NCI-H2171 treated with DMSO at 0.1 percent for 48 hours (cell line): Measurements from ENCODE around the gene B3GNT5.

Experiments
- DNase-seq: peaks from one replicate; lab custom pipeline; 2025; lab: John Stamatoyannopoulos, UW

B3GNT5 gene, protein sequence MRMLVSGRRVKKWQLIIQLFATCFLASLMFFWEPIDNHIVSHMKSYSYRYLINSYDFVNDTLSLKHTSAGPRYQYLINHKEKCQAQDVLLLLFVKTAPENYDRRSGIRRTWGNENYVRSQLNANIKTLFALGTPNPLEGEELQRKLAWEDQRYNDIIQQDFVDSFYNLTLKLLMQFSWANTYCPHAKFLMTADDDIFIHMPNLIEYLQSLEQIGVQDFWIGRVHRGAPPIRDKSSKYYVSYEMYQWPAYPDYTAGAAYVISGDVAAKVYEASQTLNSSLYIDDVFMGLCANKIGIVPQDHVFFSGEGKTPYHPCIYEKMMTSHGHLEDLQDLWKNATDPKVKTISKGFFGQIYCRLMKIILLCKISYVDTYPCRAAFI

DNA sequence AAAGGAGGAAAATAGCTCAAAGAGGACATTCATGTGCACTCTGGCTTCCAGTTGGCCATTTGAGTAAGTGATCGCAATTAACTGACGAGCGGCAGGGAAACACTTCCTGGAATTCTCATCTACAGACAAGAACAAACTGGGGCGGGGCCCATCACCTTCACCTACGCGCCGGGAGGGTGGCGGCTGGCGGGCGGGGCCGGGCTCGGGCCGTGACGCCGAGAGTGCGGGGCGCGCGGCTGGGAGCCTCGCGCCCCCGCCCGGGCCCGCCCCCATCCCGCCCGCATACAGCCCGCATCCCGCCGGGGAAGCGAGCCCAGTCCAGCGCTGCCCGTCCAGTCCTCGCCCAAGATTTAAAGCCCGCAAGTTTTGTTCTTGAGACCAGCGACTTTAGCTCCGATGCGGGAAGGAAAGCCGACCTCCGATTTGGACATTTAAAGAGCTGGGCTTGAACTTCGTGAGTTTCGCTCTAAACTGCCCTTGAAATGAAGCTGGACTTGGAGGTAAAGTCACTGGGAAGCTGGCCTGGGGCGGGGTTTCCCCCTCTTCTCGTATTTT is at the start of gene B3GNT5:
B3GNT5 (plus strand) TSS at position 281 of the 555 bp plus-strand sequence. CDS start 16,546 bp downstream, outside the sequence.
- peak; percentile 26 for DNase-seq

DNA sequence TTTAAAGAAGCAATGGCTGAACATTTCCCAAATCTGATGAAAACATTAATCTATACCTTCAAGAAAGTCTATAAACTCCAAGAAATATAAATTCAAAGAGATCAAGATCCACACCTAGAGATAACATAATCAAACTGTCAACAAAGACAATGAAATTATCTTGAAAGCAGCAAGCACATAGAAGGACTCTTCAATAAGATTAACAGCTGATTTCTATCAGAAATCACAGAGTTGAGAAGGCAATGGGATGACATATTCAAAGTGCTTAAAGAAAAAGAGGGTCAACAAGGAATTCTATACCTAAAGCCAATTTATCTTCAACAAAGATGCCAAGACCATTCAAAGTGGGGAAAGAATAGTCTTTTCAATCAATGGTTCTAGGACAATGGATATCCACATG is 49.4 kb upstream of the B3GNT5 start:
- no peak for DNase-seq

DNA sequence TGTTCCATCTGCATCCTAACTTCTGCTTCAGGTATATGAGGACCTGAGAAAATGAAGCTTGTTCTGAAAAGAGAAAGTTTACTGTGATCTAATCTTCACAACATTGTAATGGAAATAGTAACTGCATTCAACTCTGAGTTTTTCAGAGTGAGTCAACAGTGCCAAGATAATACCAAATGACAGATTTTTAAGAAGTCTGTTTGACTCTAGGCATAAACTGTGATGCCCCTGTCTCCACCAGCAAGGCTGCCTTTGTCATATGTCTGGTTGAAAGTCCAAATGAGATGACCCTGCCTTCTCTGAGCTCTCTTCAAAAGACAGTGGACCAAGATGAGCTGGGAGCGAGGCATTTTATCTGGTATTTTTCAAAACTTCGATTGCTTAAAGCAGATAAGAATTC is 44.8 kb upstream of the B3GNT5 start:
- DNase-seq, result no peak

DNA sequence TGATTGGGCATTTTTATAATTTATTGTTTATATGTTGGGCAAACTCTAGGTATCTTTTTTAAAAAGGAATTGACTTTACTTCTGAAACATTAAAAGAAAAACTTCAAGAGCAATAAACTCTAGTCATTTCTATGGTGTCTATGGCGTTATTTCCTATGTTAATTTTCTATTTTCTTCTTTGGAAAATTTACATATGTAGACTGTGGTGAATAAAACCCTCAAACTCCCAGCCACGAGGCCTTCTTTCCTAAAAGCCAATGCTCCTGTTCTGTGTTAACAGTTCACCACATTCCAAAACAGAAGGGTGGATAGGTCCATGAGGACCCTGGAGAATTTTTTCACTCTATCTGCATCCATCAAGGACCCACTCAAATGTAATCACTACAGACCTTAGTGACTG is 44.3 kb upstream of the B3GNT5 start:
- DNase-seq, result no peak

DNA sequence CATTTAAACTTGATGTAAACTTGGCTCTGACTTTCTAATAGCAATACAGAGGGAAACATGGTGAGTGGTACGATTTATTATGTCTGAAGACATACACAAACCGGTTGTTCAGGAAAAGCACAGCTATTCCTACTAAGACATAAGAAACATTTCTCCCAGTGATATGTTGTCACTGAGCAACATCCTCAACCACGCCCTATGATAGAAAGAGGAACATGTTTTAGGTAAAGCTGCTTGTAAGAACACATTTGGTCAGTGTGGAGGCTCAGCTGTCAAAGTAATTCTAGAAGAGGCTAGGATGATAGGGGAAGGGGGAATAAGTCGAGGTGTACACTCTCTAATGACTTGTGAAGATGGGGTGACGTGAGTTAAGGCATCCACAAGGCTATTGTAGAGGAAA is 42.7 kb upstream of the B3GNT5 start:
- DNase-seq, result no peak

DNA sequence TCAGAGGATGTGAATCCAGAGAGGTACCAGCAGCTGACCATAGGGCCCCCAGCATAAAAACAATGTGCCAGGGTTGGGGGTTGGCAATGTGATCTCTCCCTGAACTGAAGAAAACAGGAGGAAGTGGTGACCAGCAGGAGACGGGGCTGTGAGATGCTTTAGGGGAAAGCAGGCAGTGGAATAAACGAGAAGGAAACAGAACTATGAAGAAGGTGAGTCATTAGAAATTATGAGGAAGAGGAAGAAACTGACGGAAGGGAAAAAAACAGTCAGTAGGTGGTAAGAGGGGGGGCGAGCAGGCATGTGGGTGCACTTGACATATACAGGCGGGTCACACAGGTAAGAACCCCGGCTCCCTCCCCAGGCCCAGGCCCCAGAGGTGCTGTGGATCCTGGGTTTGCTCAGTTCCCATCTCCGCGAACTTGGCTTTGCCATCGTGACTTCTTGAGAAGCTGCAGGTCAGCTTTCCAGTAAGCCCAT is 42.2 kb upstream of the B3GNT5 start:
- no peak for DNase-seq

DNA sequence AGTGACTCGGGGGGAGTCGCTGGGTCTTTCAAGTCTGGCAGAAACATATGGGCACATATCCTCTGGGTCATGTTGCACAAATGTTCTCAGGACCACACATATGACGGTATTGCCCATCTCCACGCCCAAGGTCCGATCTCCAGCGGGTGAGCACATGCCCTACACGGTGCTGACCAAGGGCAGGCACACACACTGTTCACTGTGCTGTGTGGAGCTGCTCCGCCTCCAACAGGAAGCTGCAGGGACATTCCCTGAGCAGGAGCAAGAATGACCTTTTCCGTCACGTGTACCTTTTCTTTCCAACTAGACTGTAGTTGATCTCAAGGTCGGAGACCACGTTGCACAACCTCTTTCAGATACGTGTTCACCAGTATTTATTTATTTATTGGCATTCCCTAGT is 41.7 kb upstream of the B3GNT5 start:
- no peak for DNase-seq

DNA sequence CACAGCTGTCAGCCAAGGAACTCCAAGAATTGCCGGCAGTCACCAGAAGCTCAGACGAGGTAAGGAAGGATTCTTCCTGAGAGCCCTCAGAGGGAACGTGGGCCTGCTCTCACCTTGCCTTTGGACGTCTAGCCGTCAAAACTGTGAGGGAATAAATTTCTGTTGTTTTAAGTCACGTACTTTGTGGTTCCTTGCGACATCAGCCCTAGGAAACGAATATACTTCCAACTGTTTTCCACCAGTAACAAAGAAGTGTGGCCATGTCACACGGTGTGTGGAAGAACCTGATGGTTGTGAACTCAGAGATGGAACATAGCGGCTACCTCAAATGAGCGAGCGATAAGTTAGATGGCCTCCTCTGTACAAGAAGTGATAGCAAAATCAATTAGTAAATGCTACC is 41.0 kb upstream of the B3GNT5 start:
- no peak for DNase-seq

DNA sequence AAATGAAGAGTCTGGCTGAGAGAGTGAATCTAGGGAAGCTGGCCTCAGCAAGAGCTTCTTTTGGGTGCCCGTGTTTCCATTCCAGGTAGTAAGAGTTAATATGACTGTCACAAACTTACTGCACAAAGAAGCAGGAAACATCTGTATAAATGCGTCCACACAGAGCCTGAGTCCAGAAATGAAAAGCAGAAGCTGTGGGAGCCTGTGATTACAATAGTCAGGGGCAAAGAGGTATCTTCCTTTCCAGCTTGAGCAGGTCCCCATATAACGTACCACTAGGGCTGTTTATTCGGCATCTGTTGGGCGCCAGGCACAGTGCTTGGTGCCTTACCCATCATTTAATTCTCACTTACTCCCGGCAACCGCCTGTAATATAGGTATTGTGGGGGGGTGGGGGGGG is 40.5 kb upstream of the B3GNT5 start:
- no peak for DNase-seq

DNA sequence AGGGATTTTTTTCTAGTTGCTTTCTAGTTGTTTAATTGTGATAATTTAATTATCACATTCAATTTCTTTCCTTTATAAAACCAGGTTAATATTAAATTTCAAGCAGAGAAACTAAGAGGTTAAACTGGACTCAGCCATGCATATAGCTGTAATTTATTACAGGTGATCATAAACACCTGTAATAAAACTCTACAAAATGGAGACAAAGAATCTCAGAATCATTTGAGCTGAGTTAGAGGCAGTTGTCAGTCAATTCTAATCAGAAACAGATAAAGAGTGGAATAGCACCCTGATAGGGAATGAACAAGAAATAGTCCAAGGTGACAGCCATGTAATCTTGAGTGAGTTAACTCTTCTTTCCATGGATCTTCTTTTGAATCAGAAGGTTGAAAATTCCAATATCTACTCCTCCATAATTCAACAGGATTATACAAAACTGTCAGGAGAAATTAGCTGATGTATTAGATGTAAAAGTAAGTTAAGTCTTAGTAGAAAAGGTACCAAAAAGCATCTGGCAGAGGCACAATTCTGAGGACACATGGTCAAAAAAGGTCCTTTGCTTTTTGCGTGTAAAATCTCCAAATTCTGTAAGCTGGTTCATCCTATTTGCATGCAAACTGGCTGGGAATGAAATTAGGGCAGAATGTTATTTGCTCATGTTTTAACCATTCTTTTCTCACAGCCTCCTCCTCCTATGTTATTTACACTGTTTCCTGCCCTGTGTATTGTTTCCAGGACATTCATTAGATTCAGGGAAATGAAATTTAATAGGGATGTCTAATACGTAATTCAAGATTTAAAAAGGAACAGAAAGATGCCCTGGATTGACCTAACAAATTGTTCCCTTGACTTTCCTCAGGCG is 39.4 kb upstream of the B3GNT5 start:
- DNase-seq, result peak; percentile 16

DNA sequence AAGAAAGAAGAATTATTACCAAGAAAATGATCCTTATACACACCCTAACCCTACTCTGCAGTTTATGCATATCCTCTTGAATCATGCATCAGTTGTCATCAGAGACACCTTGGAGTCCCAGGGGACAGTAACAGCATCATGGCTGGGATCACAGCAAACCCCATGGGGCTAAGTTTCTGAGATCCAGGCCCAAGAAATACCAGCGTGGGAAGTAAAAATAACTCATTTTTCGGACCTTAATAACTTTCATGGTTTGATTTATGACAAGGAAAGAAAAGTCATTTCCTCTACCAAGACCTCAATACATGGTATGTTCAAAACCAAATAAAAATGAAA is 38.8 kb upstream of the B3GNT5 start:
- DNase-seq, result peak; percentile 38

DNA sequence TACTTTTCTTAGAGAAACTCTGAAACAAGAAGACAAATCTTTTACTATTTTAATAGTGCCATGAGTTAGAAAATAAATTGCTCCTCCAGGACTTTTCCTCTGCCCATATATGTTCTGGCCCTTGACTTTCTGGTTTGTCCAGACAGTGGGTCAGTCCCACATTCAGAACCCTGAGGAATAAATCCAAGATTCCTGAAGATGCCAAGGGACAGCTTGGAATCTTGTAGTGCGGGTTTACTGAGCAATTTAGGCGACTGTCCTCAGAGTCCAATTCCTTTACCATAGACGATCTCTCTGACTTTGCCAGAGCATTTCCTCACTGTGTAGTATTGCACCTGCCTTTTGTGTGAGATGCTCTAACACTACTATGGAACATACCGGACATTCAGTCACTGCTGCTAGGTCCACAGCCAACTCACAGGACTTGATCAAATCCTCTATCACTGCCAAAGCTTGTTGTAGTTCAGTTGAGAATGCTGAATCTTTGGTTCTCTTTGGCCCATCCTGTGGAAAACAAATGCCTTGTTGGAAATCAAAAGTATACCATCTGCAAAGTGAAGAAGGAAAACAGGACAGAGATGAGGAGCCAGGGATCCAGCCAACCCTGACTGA is 37.4 kb upstream of the B3GNT5 start:
- no peak for DNase-seq

DNA sequence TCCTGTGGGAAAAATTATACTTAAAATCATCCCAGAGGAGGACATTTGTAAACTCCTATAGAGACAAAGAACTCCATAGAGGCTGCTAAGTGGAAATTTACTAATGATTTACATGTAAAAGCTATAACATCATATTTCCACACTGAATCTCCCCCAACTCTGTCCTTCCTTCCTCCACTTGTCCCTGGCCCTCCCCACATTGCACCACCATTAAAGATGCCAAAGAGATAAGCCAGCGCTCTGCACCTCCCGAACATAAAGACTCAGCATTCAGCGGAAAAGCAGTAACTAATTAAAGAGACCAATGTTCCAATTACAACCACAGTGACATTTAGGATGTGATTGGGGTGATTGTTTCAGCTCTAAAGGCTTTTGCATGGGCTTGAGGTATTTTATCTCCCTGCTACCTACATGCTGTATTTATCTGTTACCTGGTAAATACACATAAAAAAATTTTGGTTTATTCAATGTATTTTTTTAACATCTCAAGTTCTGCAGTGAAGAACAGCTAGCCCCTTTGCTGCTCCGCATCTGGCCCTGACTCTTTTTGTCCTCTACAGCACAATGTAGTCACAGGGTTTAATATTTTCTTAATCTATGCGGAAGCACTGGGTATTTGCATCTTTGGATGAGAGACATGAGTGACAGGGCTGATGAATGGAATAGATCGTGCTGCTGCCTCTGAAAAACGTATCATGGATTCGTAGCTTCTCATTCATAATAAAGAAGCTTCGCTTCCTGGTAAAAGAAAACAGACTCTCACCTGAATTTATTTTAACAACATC is 35.3 kb upstream of the B3GNT5 start:
- no peak for DNase-seq

DNA sequence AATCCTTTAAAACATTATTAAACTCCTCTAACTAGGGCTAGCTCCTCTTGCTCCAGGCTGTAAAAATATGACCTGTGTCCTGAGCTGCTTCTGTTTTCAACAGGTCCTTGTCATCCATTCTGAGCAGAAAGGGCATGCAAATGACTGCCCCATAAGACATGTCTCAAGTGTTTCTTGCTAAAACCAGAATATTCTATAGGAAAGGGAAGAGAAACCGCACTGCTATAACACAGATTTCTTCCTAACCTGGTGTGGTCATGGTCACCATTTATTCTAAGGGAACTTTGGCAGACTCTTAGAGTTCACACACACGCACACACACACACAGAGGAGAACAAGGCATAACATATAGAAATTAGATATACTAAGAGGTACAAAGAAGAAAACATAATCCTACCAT is 34.2 kb upstream of the B3GNT5 start:
- DNase-seq, result no peak

DNA sequence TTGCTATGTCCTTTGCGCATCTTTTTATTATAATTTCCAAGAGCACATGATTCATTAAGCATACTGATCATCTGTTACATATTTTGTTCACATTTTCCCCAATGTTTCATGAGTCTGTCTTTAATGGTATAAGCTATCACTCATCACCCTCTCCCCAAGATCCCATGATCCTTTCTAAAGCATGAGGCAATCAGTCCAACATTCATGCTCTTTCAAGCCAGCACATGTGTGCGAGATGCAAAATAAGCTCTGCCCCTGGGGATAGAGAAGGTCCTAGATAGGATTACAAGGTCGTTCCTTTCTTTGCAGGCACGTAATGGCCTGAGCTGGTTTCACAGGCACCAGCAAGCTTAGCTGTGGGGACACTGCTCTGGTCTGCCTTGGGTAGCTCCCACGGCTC is 32.2 kb upstream of the B3GNT5 start:
- DNase-seq, result peak; percentile 23

DNA sequence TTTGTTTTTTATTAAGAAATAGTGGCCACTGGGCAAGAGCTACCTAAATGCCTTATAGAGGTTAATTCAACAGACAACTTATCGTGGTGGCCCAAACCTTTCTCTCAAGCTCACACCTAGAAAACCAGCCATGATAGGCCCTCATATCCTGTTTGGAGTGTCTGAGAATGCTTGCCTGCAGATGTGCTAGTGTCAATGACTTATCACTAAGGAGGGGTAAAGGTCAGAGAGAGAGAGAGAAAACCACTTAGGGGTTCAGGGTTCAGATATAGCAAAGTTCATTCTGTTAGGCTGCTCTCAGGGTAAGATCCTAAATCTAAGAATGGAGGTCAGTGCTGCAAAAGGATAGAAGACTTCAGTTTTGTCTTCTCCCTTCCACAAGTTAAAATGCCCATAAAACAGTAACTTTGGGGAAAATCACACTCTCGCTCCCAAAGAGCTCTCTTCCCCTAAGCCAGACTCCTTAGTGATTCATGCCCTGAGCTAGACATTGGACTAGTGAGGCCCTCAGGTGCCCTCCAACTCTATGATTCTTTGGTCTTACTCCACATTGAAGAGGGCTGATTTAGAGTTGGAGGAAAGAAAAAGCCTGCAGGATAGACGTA is 30.3 kb upstream of the B3GNT5 start:
- DNase-seq, result no peak

DNA sequence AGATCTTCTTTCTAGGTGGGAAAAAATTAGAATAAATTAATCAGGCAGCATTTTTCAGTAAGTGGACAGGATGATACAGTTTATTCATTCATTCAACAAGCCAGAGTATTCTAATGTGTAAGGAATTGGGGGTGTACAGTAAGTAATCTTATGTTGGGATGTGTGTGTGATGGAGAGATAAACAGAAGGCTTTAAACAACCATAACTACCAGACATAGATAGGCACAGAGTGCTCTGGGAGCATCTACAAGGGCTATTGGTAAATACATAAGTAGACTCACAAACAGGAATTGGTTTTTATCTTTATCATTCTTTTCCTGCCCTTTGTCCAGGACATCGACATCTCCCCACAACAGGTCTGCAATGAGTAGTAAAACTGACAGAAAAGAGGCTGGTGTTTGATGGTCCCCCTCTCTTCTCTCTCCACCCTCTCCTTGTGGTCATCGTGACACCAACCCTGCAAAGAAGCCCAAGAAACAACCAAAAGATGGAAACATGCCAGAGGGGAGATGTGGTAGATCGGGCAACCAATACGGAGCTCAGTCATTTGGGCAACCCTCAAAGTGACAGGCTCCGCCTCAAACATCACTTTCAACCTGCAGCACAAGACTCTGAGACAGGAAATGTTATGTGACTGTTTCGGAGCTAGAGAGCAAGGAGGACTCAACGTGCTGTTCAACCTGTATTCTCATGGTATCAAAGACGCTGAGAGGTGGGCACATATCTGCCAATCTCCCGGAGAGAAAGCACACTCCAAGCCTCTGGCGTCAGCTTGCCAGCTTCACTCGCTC is 28.7 kb upstream of the B3GNT5 start:
- DNase-seq, result no peak

DNA sequence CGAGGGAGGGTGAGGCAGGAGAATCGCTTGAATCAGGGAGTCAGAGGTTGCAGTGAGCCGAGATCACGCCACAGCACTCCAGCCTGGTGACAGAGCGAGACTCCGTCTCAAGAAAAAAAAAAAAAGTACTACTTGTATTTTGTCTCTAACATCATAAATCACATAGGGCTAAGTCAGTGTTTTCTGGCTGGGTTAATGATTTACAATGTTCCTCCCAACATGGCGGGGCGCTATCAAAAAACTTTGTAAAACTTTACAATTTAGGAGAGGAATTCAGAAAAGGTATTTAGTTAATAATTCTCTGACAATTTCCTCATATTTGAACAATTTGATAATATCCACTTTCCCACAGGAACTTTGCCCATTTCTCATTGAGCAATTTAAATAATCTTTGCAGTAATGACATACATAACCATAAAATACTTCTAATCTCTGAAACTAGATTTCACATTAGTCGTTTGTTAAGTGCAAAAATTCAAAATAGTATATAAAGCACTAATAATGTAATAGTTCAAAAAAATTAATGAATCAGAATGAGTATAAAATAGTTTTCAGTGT is 26.6 kb upstream of the B3GNT5 start:
- DNase-seq, result no peak

DNA sequence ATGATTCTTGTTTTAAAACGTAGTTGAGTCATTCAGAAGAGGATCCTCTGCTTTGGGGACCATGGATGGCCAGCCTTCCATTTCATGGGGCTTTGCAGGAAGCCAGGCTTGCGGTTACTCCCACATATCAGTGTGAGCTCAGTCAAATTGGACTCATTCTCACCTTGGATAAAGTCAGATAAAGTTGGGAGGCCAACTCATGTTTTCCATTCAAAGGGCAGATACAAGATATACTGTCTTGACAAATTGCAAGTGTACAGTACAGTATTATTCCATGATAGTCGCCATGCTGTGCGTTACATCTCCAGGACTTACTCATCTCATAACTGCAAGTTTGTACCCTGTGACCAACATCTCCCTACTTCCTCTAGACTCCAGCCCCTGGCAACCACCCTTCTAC is 25.5 kb upstream of the B3GNT5 start:
- DNase-seq, result no peak

DNA sequence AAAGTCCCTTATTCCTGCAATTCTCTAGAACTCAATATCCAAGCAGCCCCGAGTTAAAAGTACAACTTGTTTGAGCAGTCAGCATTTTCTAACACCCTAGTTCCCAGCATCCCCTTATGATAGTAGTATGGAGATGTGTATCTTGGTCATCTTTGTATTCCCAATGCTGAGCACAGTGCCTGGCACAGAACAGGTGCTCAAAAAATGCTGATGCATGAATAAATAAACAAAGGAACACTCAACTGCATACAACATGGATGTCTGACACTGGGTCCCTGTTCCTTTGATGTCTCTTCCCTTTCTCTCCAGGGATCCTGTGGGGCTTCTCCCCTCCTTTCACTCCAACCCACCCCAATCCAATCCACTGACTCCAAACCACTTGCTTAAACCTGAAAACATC is 23.9 kb upstream of the B3GNT5 start:
- no peak for DNase-seq
